Measurements from ENCODE around the gene PARP15.

DNA sequence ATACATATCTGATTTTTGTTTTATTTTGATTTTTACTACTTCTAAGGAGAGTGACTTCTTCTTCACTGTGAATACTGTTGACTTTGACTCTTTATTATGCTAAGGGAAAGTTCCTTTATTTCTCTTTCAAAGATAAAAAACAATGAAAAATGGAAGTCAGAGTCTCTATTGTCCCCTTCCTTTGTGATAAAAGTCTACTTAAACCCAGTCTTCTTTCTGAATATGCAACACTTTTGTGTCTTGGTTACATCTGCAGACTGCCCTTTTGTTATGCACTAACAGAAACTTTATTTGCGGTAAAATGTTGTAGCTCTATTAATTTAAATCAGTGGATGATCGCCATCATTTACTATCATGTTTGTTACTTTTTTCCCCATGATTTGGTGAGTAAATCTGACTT, 13.2 kb downstream of the PARP15 start:
- TF ChIP-seq, protein P1, sequence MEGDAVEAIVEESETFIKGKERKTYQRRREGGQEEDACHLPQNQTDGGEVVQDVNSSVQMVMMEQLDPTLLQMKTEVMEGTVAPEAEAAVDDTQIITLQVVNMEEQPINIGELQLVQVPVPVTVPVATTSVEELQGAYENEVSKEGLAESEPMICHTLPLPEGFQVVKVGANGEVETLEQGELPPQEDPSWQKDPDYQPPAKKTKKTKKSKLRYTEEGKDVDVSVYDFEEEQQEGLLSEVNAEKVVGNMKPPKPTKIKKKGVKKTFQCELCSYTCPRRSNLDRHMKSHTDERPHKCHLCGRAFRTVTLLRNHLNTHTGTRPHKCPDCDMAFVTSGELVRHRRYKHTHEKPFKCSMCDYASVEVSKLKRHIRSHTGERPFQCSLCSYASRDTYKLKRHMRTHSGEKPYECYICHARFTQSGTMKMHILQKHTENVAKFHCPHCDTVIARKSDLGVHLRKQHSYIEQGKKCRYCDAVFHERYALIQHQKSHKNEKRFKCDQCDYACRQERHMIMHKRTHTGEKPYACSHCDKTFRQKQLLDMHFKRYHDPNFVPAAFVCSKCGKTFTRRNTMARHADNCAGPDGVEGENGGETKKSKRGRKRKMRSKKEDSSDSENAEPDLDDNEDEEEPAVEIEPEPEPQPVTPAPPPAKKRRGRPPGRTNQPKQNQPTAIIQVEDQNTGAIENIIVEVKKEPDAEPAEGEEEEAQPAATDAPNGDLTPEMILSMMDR (IDR thresholded peaks at IDR 0.05) = no peak
- TF ChIP-seq POLR2A (IDR thresholded peaks at IDR 0.05) = no peak
